Inferior parietal cortex (tissue), 1 donor: ENCODE measurements around the gene BTAF1.
A peak's percentile ranks its signal among the peaks of the same experiment; 100 is the strongest.

ENCODE experiments used
- DNase-seq: peaks from one replicate; pipeline ENCODE4 v3.0.0-alpha.2; 2016; ENCODE audit errors: extremely low spot score

The BTAF1 gene

DNA sequence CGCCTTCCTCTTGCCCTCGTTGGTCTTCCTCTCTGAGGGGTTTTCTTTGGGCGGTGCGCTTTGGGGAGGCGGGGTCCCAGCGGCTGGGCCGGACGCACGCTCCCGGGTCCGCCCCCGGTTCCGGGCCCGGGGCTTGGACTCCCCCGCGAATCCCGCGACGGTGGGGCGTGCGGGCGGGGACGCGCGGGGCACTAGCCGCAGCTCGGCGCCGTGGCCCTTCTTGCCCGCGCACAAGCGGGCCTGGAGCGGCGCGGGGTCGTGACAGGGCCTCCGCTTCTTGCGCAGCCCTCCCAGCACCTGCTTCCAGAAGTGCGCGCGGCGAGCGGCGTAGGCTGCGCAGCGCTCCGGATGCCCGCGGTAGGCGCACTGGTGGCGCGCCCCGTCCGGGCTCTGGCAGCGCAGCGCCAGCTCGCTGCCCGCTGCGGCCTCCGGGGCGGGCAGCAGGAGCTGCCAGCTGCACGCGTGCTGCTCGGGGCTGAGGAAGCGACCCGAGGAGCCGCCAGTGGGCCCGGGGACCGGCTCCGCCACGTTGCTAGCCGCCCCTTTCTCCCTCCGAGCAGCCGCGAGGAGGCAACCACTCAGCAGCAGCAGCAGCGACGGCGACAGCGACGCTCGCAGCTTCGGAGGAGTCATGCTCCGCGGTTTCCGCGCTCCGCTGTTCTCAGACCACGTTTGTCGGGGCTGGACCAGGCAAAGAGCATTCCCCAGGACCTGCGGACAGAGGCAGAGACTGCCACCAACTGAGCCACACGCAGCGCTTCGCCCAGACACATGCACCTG, 15.0 kb upstream of the BTAF1 start:
- peak; percentile 77 for DNase-seq

DNA sequence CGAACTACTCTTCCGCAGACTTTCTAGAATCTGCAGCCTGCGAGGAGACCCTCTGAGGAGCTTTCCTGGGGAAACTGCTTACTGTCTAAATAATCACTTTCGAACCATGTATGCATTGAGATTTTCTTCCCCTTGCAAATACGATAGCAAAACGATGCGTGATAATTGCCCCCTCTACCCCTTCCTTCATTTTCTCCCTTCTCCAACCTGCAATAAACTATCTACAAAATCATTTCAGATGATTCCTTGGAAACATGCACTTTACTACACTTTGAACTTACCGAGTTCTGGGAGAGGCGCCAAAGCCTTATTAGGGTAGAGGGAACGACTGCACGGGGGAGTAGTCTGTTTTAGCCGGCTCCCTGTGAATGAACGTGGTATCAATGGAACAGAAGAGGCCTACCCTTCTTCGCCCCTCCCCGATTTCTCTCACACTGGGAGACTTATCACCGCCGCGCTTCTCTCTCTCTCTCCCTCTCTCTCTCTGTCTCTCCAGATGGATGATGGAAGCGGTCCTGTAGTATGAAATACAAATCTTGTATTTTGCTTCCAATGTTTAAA, 14.4 kb upstream of the BTAF1 start, which contains the start of gene FGFBP3:
Gene FGFBP3 (minus strand): TSS at position 370 of the 561 bp plus-strand sequence. CDS start 517 bp downstream, outside the sequence.
- no peak for DNase-seq

DNA sequence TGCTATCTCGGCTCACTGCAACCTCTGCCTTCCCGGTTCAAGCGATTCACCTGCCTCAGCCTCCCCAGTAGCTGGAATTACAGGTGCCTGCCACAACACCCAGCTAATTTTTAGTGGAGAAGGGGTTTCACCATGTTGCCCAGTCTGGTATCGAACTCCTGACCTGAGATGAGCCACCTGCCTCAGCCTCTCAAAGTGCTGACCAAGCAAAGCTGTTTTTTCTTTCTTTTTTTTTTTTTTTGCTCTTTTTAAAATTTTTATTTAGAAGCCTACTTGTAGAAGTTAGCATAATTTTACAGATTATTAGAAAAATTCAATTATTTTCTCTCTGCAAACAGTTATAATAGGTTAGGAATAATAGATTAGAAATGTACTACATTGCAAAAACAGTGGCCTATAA, 13.1 kb upstream of the BTAF1 start:
- DNase-seq, result no peak

DNA sequence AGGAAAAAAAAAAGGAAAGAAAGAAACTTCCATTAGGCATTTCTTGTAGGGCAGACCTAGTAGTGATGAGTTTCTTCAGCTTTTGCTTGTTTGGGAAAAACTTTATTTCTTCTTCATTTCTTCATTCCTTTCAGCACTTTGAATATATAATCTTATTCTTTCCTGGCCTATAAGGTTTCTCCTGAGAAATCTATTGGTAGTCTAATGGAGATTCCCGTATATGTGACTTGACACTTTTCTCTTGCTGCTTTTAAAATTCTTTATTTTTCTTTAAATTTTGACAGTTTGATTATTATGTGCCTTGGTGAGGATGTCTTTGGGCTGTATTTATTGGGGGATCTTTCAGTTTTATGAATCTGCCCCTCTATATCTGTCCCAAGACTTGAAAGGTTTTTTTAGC, 3.9 kb upstream of the BTAF1 start:
- no peak for DNase-seq

DNA sequence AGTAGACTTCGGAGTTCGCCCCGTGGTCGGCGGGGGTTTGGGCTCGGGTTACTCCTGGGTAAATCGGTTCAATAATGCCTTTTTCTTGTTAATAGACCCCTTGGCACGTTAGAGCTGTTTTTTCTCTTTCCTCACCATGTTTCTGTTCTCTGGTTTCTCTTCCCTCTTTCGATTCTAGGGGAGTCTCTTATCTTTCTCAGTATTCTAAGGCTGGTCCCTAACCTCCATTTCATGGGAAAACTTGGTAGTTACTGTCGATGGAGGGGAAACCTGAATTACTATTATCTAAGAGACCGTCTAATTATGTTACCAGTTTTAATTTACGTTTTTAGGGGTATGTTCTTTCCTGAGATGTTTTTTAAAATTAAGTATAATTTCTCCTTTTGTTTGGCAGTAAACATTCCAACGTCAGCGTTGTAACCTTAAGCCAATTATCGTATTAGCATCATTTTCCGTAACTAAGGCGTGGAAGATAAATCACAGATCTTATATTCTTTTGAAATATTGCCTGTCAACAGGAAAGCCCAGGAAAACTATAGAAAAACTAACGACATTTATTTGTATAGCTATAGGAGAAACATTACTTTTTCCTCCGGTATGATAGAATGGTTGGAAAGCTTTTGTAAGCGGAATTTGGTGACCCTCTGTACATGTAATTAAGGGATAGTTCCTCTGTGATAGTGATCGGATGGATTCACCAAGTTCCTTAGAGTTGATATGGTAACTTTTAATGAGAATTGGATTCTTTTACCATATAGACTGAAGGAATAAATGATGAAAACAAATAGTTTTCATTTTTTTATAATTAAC, 847 bp downstream of the BTAF1 start:
- no peak for DNase-seq

DNA sequence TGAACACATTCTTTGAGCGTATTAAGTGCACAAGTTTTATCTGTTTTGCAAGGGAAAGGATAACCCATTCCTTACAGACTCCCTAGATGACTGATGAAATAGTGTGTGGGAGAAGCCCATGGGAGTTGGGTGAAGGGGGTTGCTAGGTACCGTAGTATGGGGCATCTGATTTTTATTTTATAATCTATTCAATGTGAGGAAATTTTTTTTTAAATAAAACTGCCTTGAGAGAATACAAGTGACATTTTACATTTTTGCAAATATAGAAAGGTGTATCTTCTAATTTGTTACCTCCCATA, 1.4 kb downstream of the BTAF1 start:
- no peak for DNase-seq

DNA sequence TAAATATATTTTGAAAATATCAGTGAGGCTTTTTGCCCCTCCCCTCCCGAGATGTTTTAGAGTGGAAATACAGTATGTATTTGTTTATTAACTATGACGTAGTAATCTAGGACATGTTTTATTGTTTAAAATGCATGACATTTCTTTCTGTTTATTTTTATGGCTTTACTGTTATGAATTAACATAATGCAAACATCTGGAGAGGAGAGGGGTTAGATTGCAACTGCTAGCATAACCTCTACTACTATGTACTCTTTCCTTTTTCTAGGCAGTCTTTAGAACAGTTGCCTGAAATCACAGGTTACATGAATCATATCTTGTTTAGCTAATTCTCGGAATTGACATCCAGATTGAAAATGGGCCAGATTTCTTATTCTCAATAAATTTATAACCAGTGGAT, 7.4 kb downstream of the BTAF1 start:
- no peak for DNase-seq

- no peak for DNase-seq
Measured at GRCh38 chr10:91931526-91932190, 8.1 kb downstream of the BTAF1 start.

DNA sequence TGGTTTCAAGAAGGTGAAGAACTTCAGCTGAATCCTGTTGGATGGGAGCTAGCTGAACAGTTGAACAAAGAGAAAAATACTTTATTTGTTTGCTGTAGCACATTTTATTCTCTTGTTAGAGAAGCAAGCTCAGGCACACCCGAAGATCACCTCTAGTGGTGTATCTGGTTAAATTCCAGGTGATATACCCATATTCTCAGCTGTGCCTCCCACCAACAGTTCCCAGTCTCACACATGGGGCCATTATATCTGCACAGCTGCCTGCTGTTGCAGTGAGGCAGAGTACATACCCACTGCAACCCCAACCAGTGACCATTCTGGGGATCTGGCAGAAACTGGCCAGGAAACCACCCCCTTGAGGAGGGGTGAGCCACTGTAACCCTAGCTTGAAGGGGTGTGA, 9.2 kb downstream of the BTAF1 start:
- no peak for DNase-seq

DNA sequence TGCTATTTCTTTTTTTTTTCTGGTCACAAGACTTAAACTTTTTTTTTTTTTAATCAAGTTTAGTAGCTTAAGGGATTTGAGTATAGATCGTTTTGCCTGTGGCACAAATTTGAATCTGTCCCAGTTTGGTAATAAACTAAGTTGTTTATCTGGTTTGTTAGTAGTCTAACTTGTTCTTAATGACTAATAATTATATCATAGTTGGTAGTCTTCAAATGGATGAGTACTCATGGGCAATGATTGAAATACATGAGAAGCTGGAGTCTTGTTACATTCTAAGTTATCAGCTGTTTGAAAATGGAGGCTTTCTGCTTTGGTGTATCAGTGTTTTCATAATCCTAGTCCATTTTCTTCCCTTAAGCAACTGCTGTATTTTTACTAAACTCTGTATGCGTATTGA, 12.3 kb downstream of the BTAF1 start:
- no peak for DNase-seq

DNA sequence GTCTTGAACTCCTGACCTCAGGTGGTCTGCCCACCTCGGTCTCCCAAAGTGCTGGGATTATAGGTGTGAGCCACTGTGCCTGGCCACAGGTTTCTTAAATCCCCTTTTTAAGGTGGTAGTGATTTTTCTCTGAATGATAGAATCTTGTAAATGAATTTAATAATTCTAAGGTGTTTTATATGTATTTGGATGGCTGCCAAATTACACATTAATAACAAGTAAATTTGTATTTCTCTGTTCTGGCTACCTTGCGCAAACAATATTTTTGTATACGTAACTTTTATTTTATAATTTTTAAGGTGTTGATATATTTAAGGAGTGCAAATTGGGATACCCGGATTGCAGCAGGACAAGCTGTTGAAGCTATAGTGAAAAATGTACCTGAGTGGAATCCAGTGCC, 16.1 kb downstream of the BTAF1 start:
- DNase-seq, result no peak

GRCh38 chr10:91941426-91941825, 17.9 kb downstream of the BTAF1 start:
- no peak for DNase-seq

DNA sequence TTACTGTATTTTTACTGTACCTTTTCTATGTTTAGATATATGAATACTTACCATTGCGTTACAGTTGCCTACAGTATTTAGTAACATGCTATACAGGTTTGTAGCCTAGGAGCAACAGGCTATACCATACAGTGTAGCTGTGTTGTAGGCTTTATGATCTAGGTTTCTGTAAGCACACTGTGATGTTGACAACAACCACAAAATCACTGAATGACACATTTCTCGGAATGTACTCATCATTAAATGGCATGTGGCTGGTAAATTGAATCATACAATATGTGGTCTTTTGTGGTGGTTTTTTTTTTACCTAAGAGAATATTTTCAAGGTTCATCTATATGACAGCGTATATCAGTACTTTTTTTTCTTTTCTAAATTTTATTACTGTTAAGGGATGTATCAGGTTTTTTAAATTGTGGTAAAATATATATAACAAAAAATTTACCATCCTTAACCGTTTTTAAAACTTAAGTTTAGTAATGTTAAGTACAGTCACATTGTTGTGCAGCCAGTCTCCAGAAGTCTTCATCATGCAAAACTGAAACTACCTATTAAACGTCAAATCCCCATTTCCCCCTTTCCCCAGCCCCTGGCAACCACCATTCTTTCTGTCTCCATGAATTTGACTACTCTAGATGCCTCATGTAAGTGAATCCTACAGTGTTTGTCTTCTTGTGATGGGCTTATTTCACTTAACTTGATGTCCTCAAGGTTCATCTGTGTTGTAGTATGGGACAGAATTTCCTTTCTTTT, 21.5 kb downstream of the BTAF1 start:
- no peak for DNase-seq

DNA sequence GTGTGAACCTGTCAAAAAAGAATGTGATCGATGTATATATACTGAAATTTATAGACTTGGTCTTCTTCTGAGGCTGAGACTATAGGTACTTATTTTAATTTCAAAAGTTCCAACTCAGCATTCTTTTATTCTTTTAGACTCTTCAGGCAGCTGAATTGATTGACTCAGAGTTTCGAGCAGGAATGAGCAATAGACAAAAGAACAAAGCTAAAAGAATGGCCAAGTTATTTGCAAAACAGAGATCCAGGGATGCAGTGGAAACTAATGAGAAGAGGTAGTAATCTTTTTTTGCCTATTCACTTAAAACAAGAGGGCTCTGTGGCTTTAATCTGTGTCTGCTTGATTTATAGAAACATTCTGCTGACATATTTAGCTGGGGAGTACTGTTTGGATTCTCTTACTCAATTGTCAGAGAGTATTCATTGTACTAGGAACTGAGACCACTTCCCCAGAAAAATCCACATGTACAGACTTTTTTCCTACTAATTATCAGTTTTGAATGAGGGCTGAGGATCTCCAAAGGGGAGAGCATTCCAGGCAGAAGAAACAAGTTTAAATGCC, 30.1 kb downstream of the BTAF1 start:
- DNase-seq, result no peak

- DNase-seq, result no peak
Measured at GRCh38 chr10:91955114-91955513, 31.5 kb downstream of the BTAF1 start.

DNA sequence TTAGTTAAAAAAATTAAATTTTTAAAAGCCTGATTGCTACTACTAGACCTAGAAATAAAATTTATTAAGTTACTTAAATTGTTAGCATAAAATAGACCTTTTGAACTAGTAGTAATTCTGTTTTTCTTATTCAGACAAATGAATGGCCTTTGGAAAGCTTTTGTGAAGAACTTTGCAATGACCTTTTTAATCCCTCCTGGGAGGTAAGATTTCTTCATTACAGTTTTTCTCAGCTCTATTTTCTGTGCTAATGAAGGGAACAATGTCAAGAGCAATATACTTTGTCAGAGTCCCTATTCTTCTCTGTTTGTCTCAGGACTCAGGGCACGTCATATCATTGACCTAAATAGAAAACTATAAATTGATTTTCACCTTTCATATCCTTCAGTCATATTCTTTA, 33.5 kb downstream of the BTAF1 start:
- DNase-seq, result no peak

DNA sequence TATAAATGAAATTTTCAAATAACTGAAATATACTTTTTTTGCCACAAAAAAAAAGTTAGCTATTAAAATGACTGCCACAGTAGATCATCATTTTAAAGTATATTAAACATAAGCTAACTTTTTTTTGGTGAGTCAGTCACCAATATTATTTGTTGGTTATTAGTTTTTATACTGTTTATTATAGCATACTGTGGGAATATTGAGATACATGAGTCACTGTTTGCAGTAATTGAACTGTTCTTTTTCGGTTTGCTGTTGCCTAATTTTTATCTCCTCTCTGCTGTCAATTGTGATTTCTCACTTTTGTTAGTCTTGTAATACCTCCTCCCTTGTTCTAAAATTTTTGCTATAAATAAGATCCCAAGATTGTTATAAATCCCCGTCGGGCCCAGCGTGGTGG, 45.7 kb downstream of the BTAF1 start:
- no peak for DNase-seq

GRCh38 chr10:91974960-91975359, 51.4 kb downstream of the BTAF1 start:
- DNase-seq, result no peak

GRCh38 chr10:91975438-91975837, 51.9 kb downstream of the BTAF1 start:
- DNase-seq, result no peak

GRCh38 chr10:91976317-91977051, 52.9 kb downstream of the BTAF1 start:
- DNase-seq, result no peak

DNA sequence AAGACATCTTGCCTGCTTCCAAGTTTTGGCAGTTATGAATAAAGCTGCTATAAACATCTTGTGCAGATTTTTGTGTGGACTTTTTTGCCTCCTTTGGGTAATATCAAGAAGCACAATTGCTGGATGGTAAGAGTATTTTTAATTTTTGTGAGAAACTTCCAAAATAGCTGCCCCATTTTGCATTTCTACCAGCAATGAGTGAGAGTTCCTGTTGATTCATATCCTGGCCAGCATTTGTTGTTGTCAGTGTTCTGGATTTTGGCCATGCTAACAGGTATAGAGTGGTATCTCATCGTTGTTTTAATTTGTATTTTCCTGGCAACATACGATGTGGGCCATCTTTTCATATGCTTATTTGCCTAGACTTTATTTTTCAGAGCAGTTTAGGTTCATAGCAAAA, 53.9 kb downstream of the BTAF1 start:
- no peak for DNase-seq
